OCI-LY7 (cell line): ENCODE measurements around the gene C10orf143. TPM values are rescaled to one million over a fixed set of nuclear protein-coding genes. Genes with fewer than 3 reads are reported as not detected.

Experiments used
- BruUV-seq: library from RNA; stranded (reverse); fragments of 400-500 nt; replicated peaks from 2 replicates; lab custom pipeline; 2021; lab: Mats Ljungman, UMichigan
- CTCF ChIA-PET: fragments of 300-600 bp; sonication (Branson Sonifier 250); formaldehyde crosslinking; loops from one replicate; lab custom pipeline; 2022; ENCODE audit warnings: antibody characterized with exemption; ENCODE audit not compliant: unreplicated experiment; lab: Charles Lee
- POLR2A ChIA-PET: fragments of 300-600 bp; sonication (Branson Sonifier 250); formaldehyde crosslinking; loops from one replicate; lab custom pipeline; 2022; ENCODE audit warnings: antibody characterized with exemption; lab: Charles Lee
- DNase-seq: peaks from one replicate; pipeline ENCODE4 v3.0.0-alpha.2; 2015; ENCODE audit warnings: low spot score
- H2AFZ ChIP-seq: fragments of 200-600 bp; sonication (generic), shearing (Covaris generic); 2 replicates; pipeline ENCODE4 v1.6.1; 2014; ENCODE audit warnings: mild to moderate bottlenecking, antibody characterized with exemption, low read length, moderate library complexity
- H3K27ac ChIP-seq: fragments of 200-600 bp; sonication (generic); 2 replicates; pipeline ENCODE4 v1.5.1; 2014; ENCODE audit warnings: mixed run types, low read depth, mild to moderate bottlenecking, moderate library complexity, low read length, inconsistent platforms; ENCODE audit not compliant: poor library complexity, severe bottlenecking
- H3K36me3 ChIP-seq: fragments of 200-600 bp; sonication (generic); 2 replicates; pipeline ENCODE4 v1.6.1; 2014; ENCODE audit warnings: mild to moderate bottlenecking, antibody characterized with exemption, low read length, moderate library complexity, mixed read lengths; ENCODE audit not compliant: insufficient read depth
- H3K4me1 ChIP-seq: fragments of 200-600 bp; sonication (generic); 2 replicates; pipeline ENCODE4 v1.5.1; 2014; ENCODE audit warnings: mild to moderate bottlenecking, low read length; ENCODE audit not compliant: insufficient read depth, poor library complexity, severe bottlenecking
- H3K4me2 ChIP-seq: fragments of 200-600 bp; sonication (generic); 2 replicates; pipeline ENCODE4 v1.6.1; 2014; ENCODE audit warnings: mild to moderate bottlenecking, low read length
- H3K4me3 ChIP-seq: fragments of 200-600 bp; sonication (generic); 2 replicates; pipeline ENCODE4 v1.5.1; 2014; ENCODE audit warnings: mild to moderate bottlenecking, low read depth, low read length; ENCODE audit not compliant: poor library complexity, severe bottlenecking
- H3K79me2 ChIP-seq: fragments of 200-600 bp; sonication (generic); 2 replicates; pipeline ENCODE4 v1.6.1; 2016; ENCODE audit warnings: low read depth, mild to moderate bottlenecking, low read length, moderate library complexity, mixed read lengths; ENCODE audit not compliant: insufficient read depth
- H3K9me2 ChIP-seq: fragments of 200-600 bp; sonication (generic); 2 replicates; pipeline ENCODE4 v1.6.1; 2016; ENCODE audit warnings: mild to moderate bottlenecking, low read length, mixed read lengths; ENCODE audit not compliant: insufficient read depth
- H3K9me3 ChIP-seq: fragments of 200-600 bp; sonication (generic); 2 replicates; pipeline ENCODE4 v1.6.1; 2014; ENCODE audit warnings: mild to moderate bottlenecking, mixed run types, low read length, mixed read lengths
- H4K20me1 ChIP-seq: fragments of 200-600 bp; sonication (generic); 2 replicates; pipeline ENCODE4 v1.6.1; 2014; ENCODE audit warnings: mild to moderate bottlenecking, antibody characterized with exemption, low read length, moderate library complexity, mixed read lengths; ENCODE audit not compliant: insufficient read depth
- CTCF ChIP-seq: fragments of 200-600 bp; sonication (generic); conservative IDR thresholded peaks from 2 replicates; pipeline ENCODE4 v1.5.1; 2014; ENCODE audit warnings: mild to moderate bottlenecking, antibody characterized with exemption, low read length, moderate library complexity, mixed read lengths
- EZH2phosphoT487 ChIP-seq: fragments of 200-600 bp; sonication (generic); IDR thresholded peaks from 2 replicates; pipeline ENCODE4 v1.6.1; 2018; ENCODE audit warnings: low read depth, borderline replicate concordance, mild to moderate bottlenecking, mixed run types, antibody characterized with exemption, low read length, moderate library complexity, mixed read lengths
- intact Hi-C: fragments of 100-400 bp; cut with micrococcal nuclease; formaldehyde crosslinking; loops from one replicate; pipeline ENCODE4 v1.10.0; 2022; ENCODE audit not compliant: unreplicated experiment
- total RNA-seq, 2 experiments: library from RNA; depleted of rRNA in 1 of 2; stranded (reverse); fragments of >200 nt in 1 of 2; shearing (Covaris generic) in 1 of 2; gene quantifications; 2 replicates each; pipeline ENCODE4 v1.2.3, GENCODE V29; 2014 to 2022

C10orf143 gene
- total RNA-seq, 2 experiments from 2014 or later, result 0.88 to 6.4 TPM

GRCh38 chr10:130044067-130045061, 66.3 kb downstream of the C10orf143 start:
- Histone ChIP-seq H3K4me3 (no peak overlapping the region), H3K9me3 (no peaks in the 10 kb centered on the region), H3K4me2 (no peak overlapping the region), H3K79me2 (no peaks in the 10 kb centered on the region), H2AFZ (no peak overlapping the region), H4K20me1 (no peaks in the 10 kb centered on the region), H3K27ac (no peak overlapping the region), H3K4me1 (no peaks in the 10 kb centered on the region), H3K36me3 (no peaks in the 10 kb centered on the region), H3K9me2 (no peaks in the 10 kb centered on the region)
- ChIA-PET CTCF (no interaction called here), POLR2A (no interaction called here)
- intact Hi-C loops, result no loop called here
- BruUV-seq, result no TSS peak
- DNase-seq, result no peak
- TF ChIP-seq CTCF (no peak), EZH2phosphoT487 (no peak)

GRCh38 chr10:130043491-130043890, 67.1 kb downstream of the C10orf143 start:
- H3K27ac ChIP-seq, result no peak overlapping the region
- H3K9me3 ChIP-seq, result no peaks in the 10 kb centered on the region
- CTCF ChIA-PET, result interaction anchor here (0.6 kb wide), 1 partner anchor 232 kb away, joined by 4 read pairs; no protein-coding TSS in a partner anchor
- POLR2A ChIA-PET, result no interaction called here
- H4K20me1 ChIP-seq, result no peaks in the 10 kb centered on the region
- no peaks in the 10 kb centered on the region for H3K79me2 ChIP-seq
- intact Hi-C loops, result no loop called here
- H3K4me2 ChIP-seq, result no peak overlapping the region
- no peak overlapping the region for H3K4me3 ChIP-seq
- no peaks in the 10 kb centered on the region for H3K36me3 ChIP-seq
- no TSS peak for BruUV-seq
- no peaks in the 10 kb centered on the region for H3K9me2 ChIP-seq
- no peak overlapping the region for H2AFZ ChIP-seq
- no peaks in the 10 kb centered on the region for H3K4me1 ChIP-seq
- no peak for DNase-seq
- TF ChIP-seq EZH2phosphoT487 (no peak), CTCF (no peak)

GRCh38 chr10:130042381-130042780, 68.2 kb downstream of the C10orf143 start:
- Histone ChIP-seq H3K4me2 (no peak overlapping the region), H3K9me2 (no peaks in the 10 kb centered on the region), H3K4me1 (no peaks in the 10 kb centered on the region), H4K20me1 (no peaks in the 10 kb centered on the region), H3K79me2 (no peaks in the 10 kb centered on the region), H2AFZ (no peak overlapping the region), H3K27ac (no peak overlapping the region), H3K36me3 (no peaks in the 10 kb centered on the region), H3K4me3 (no peak overlapping the region), H3K9me3 (no peaks in the 10 kb centered on the region)
- intact Hi-C loops, result no loop called here
- no TSS peak for BruUV-seq
- ChIA-PET POLR2A (no interaction called here), CTCF (no interaction called here)
- no peak for TF ChIP-seq CTCF
- DNase-seq, result no peak
